DOHH2 (cell line): ENCODE results near the gene JAML.

Source experiments
- CTCF ChIP-seq: fragments of 200-600 bp; sonication (generic); IDR thresholded peaks from one replicate; pipeline ENCODE4 v1.5.1; 2014; ENCODE audit warnings: antibody characterized with exemption, mild to moderate bottlenecking, low read depth, low read length; ENCODE audit not compliant: poor library complexity, severe bottlenecking
- EZH2phosphoT487 ChIP-seq: fragments of 200-600 bp; sonication (generic); IDR thresholded peaks from 2 replicates; pipeline ENCODE4 v1.6.1; 2017; ENCODE audit warnings: borderline replicate concordance, mild to moderate bottlenecking, antibody characterized with exemption, low read length, moderate library complexity, mixed read lengths

GRCh38 chr11:118245936-118246562, 21.2 kb upstream of the JAML start:
- TF ChIP-seq CTCF = no peak
- no peak for TF ChIP-seq EZH2phosphoT487
